H9 (cell line): ENCODE results near the gene ADIPOR1. TPM values are rescaled to one million over a fixed set of nuclear protein-coding genes. Genes with fewer than 3 reads are reported as not detected.

Experiments used
- DNase-seq: peaks from one replicate; pipeline ENCODE4 v3.0.0-alpha.2; 2017
- H2AFZ ChIP-seq: one replicate; pipeline ENCODE4 v1.6.1; 2013; ENCODE audit warnings: mild to moderate bottlenecking, low read length, control low read depth, moderate library complexity
- H2AK5ac ChIP-seq: 2 replicates; pipeline ENCODE4 v1.6.1; 2013; ENCODE audit warnings: low read length, control low read depth, mixed read lengths; ENCODE audit not compliant: insufficient read length
- H2BK120ac ChIP-seq: one replicate; pipeline ENCODE4 v1.6.1; 2013; ENCODE audit warnings: low read depth, mild to moderate bottlenecking, low read length, control low read depth, inconsistent platforms; ENCODE audit not compliant: poor library complexity, severe bottlenecking
- H2BK12ac ChIP-seq: 2 replicates; pipeline ENCODE4 v1.6.1; 2013; ENCODE audit warnings: low read length, control low read depth, mixed read lengths, low read depth; ENCODE audit not compliant: insufficient read length
- H2BK15ac ChIP-seq: 2 replicates; pipeline ENCODE4 v1.6.1; 2013; ENCODE audit warnings: low read depth, low read length, control low read depth
- H2BK20ac ChIP-seq: one replicate; pipeline ENCODE4 v1.6.1; 2013; ENCODE audit warnings: low read depth, mild to moderate bottlenecking, low read length, control low read depth, inconsistent platforms; ENCODE audit not compliant: poor library complexity, severe bottlenecking
- H2BK5ac ChIP-seq: 2 replicates; pipeline ENCODE4 v1.6.1; 2013; ENCODE audit warnings: low read length, control low read depth, mixed read lengths; ENCODE audit not compliant: insufficient read length
- H3K14ac ChIP-seq: 2 replicates; pipeline ENCODE4 v1.6.1; 2013; ENCODE audit warnings: low read length, control low read depth; ENCODE audit not compliant: insufficient read depth
- H3K18ac ChIP-seq: 2 replicates; pipeline ENCODE4 v1.6.1; 2013; ENCODE audit warnings: low read depth, mild to moderate bottlenecking, mixed read lengths, low read length, control low read depth; ENCODE audit not compliant: insufficient read length
- H3K23ac ChIP-seq: 2 replicates; pipeline ENCODE4 v1.6.1; 2013; ENCODE audit warnings: low read length, control low read depth, mixed read lengths, low read depth; ENCODE audit not compliant: insufficient read length
- H3K23me2 ChIP-seq: 2 replicates; pipeline ENCODE4 v1.6.1; 2013; ENCODE audit warnings: low read depth, mild to moderate bottlenecking, mixed read lengths, low read length, control low read depth; ENCODE audit not compliant: insufficient read length, poor library complexity, severe bottlenecking
- H3K27ac ChIP-seq: 2 replicates; pipeline ENCODE4 v1.5.1; 2013; ENCODE audit warnings: low read length, control low read depth, mixed read lengths, low read depth; ENCODE audit not compliant: insufficient read length
- H3K27me3 ChIP-seq: 2 replicates; pipeline ENCODE4 v1.6.1; 2013; ENCODE audit warnings: low read length, control low read depth, inconsistent platforms; ENCODE audit not compliant: insufficient read depth
- H3K4ac ChIP-seq: 2 replicates; pipeline ENCODE4 v1.6.1; 2013; ENCODE audit warnings: low read depth, mild to moderate bottlenecking, control low read depth, inconsistent platforms, low read length, moderate library complexity
- H3K4me1 ChIP-seq: 2 replicates; pipeline ENCODE4 v1.6.1; 2013; ENCODE audit warnings: low read length, control low read depth, inconsistent platforms; ENCODE audit not compliant: insufficient read depth
- H3K4me2 ChIP-seq: 2 replicates; pipeline ENCODE4 v1.6.1; 2013; ENCODE audit warnings: low read length, control low read depth, mixed read lengths; ENCODE audit not compliant: insufficient read length, insufficient read depth
- H3K56ac ChIP-seq: 2 replicates; pipeline ENCODE4 v1.6.1; 2013; ENCODE audit warnings: low read depth, mild to moderate bottlenecking, mixed read lengths, low read length, control low read depth; ENCODE audit not compliant: insufficient read length
- H3K79me1 ChIP-seq: 2 replicates; pipeline ENCODE4 v1.6.1; 2013; ENCODE audit warnings: low read depth, mild to moderate bottlenecking, moderate library complexity, low read length, control low read depth, inconsistent platforms; ENCODE audit not compliant: insufficient read depth, poor library complexity, severe bottlenecking
- H3K79me2 ChIP-seq: 2 replicates; pipeline ENCODE4 v1.6.1; 2013; ENCODE audit warnings: low read length, control low read depth, inconsistent platforms; ENCODE audit not compliant: insufficient read depth
- H3K9ac ChIP-seq: 2 replicates; pipeline ENCODE4 v1.6.1; 2013; ENCODE audit warnings: low read length, control low read depth, mixed read lengths; ENCODE audit not compliant: insufficient read length; ENCODE audit errors: extremely low read depth
- H3K9me3 ChIP-seq: one replicate; pipeline ENCODE4 v1.6.1; 2013; ENCODE audit warnings: low read depth, low read length, inconsistent platforms; ENCODE audit not compliant: control insufficient read depth
- H3T11ph ChIP-seq: one replicate; pipeline ENCODE4 v1.6.1; 2013; ENCODE audit warnings: mild to moderate bottlenecking, low read length, control low read depth, inconsistent platforms
- H4K20me1 ChIP-seq: one replicate; pipeline ENCODE4 v1.6.1; 2013; ENCODE audit not compliant: control insufficient read depth, insufficient read length, insufficient read depth
- H4K5ac ChIP-seq: 2 replicates; pipeline ENCODE4 v1.6.1; 2013; ENCODE audit warnings: low read depth, mild to moderate bottlenecking, mixed read lengths, low read length, control low read depth; ENCODE audit not compliant: insufficient read length
- H4K8ac ChIP-seq: replicated peaks from 2 replicates; pipeline ENCODE4 v1.6.1; 2013; ENCODE audit warnings: low read length, control low read depth, mixed read lengths, low read depth; ENCODE audit not compliant: insufficient read length
- H4K91ac ChIP-seq: 2 replicates; pipeline ENCODE4 v1.6.1; 2013; ENCODE audit warnings: low read depth, mild to moderate bottlenecking, moderate library complexity, mixed read lengths, low read length, control low read depth; ENCODE audit not compliant: insufficient read length
- H3K27ac Mint-ChIP-seq, 3 experiments: 2 replicates in 2 of 3; 3 replicates in 1 of 3; pipeline ENCODE4 v1.8.0; 2020 to 2021; ENCODE audit warnings: mixed read lengths in 3 of 3, mild to moderate bottlenecking in 1 of 3, moderate library complexity in 1 of 3
- H3K27me3 Mint-ChIP-seq: 2 replicates; pipeline ENCODE4 v1.8.0; 2021; ENCODE audit warnings: low read depth, mild to moderate bottlenecking, moderate library complexity, mixed read lengths
- H3K36me3 Mint-ChIP-seq, 3 experiments: 2 replicates in 2 of 3; 3 replicates in 1 of 3; pipeline ENCODE4 v1.8.0; 2020 to 2021; ENCODE audit warnings: low read depth in 3 of 3, mixed read lengths in 3 of 3; ENCODE audit not compliant: insufficient read depth in 1 of 3
- H3K4me1 Mint-ChIP-seq, 2 experiments: 2 replicates each; pipeline ENCODE4 v1.8.0; 2020; ENCODE audit warnings: mixed read lengths in 2 of 2
- H3K4me3 Mint-ChIP-seq, 2 experiments: 2 replicates in 1 of 2; 3 replicates in 1 of 2; pipeline ENCODE4 v1.8.0; 2020 to 2021; ENCODE audit warnings: mild to moderate bottlenecking in 2 of 2, mixed read lengths in 2 of 2, moderate library complexity in 1 of 2
- H3K9me3 Mint-ChIP-seq, 2 experiments: 2 replicates in 1 of 2; 3 replicates in 1 of 2; pipeline ENCODE4 v1.8.0; 2020; ENCODE audit warnings: mild to moderate bottlenecking in 2 of 2, mixed read lengths in 2 of 2, moderate library complexity in 1 of 2
- WGBS: extraction: QIAGEN DNeasy Blood & Tissue Kit; methylation state at CpG from one replicate; pipeline ENCODE4 v1.1.7; 2013; ENCODE audit warnings: missing lambda C conversion rate, low lambda C conversion rate, mixed read lengths; ENCODE audit not compliant: insufficient read length; ENCODE audit errors: extremely low coverage; 5-methylcytosine and 5-hydroxymethylcytosine counted together
- total RNA-seq: library from RNA; stranded (reverse); gene quantifications from 2 replicates; pipeline ENCODE4 v1.2.1, GENCODE V29; 2021
- TF ChIP-seq, protein P1 (sequence below): fragments of 200-600 bp; sonication (generic); conservative IDR thresholded peaks from 3 replicates; pipeline ENCODE4 v1.8.0; 2021; ENCODE audit warnings: antibody characterized with exemption, mild to moderate bottlenecking

Gene ADIPOR1
- total RNA-seq, 1 experiment from 2014 or later, result 65.0 TPM

DNA sequence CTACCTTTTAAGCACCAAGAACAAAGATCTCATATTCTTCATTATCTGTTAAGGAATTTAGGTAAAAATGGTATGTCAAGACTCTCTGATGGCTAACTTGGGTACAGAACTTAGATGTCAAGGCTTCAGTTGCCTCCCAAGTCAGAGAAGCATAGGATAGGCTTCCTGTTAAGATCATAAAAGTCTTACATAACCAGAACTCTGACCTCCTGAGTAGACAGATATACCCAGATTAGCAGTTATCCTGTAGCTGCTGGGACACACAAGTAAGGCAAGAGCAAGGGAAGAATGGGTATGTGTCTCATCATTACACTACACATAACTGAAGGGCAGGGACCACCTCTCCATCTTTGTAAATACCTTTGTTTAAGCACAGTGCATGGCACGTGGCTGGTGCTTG lies 15.7 kb downstream of the ADIPOR1 start:
- Histone ChIP-seq H3K23ac (no peak overlapping the region), H3K23me2 (no peaks in the 10 kb centered on the region), H2AK5ac (no peak overlapping the region), H3K4me1 (no peaks in the 10 kb centered on the region), H2BK5ac (no peak overlapping the region), H2BK20ac (no peak overlapping the region), H3K27me3 (no peaks in the 10 kb centered on the region), H3K9me3 (no peaks in the 10 kb centered on the region), H3K9ac (no peak overlapping the region), H3K79me1 (no peaks in the 10 kb centered on the region), H4K20me1 (no peaks in the 10 kb centered on the region), H2BK120ac (no peak overlapping the region), H2AFZ (no peak overlapping the region), H4K91ac (no peak overlapping the region), H4K8ac (no peak overlapping the region), H2BK15ac (no peak overlapping the region), H3K4me2 (no peak overlapping the region), H3T11ph (no peak overlapping the region), H3K4ac (no peak overlapping the region), H3K27ac (no peak overlapping the region), H4K5ac (no peak overlapping the region), H2BK12ac (no peak overlapping the region), H3K79me2 (no peaks in the 10 kb centered on the region), H3K56ac (no peak overlapping the region), H3K14ac (no peak overlapping the region), H3K18ac (no peak overlapping the region)
- DNase-seq, result no peak
- H3K4me3 Mint-ChIP-seq, result no peak overlapping the region
- H3K9me3 Mint-ChIP-seq, result no peaks in the 10 kb centered on the region
- H3K36me3 Mint-ChIP-seq, result peaks cover 23 to 68% (median 60%) of the 10 kb centered on the region in 3 experiments; a peak in 6 of 7 replicates
- TF ChIP-seq, protein P1, sequence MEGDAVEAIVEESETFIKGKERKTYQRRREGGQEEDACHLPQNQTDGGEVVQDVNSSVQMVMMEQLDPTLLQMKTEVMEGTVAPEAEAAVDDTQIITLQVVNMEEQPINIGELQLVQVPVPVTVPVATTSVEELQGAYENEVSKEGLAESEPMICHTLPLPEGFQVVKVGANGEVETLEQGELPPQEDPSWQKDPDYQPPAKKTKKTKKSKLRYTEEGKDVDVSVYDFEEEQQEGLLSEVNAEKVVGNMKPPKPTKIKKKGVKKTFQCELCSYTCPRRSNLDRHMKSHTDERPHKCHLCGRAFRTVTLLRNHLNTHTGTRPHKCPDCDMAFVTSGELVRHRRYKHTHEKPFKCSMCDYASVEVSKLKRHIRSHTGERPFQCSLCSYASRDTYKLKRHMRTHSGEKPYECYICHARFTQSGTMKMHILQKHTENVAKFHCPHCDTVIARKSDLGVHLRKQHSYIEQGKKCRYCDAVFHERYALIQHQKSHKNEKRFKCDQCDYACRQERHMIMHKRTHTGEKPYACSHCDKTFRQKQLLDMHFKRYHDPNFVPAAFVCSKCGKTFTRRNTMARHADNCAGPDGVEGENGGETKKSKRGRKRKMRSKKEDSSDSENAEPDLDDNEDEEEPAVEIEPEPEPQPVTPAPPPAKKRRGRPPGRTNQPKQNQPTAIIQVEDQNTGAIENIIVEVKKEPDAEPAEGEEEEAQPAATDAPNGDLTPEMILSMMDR, result no peak
- no peak overlapping the region for H3K27ac Mint-ChIP-seq
- H3K27me3 Mint-ChIP-seq, result no peaks in the 10 kb centered on the region
- H3K4me1 Mint-ChIP-seq, result no peaks in the 10 kb centered on the region
- no CpG with 5 or more reads among the region's 1 CpG for WGBS
